Heart left ventricle (tissue), 16 donors: ENCODE data around the gene CNIH2. TPM values are rescaled to one million over a fixed set of nuclear protein-coding genes. Genes with fewer than 3 reads are reported as not detected.

Experiments used
- ATAC-seq, 4 donors: fragments of 200-7000 bp; cut with Tn5 transposase; one replicate each; pipeline ENCODE4 v1.9.1; 2020 to 2022; ENCODE audit warnings: moderate library complexity in 4 of 4, mild to moderate bottlenecking in 3 of 4, moderate number of reproducible peaks in 1 of 4
- DNase-seq, 5 donors: peaks; one replicate each; pipeline ENCODE4 v3.0.0-alpha.2; 2020
- H3K27ac ChIP-seq, 12 donors: fragments of 200-600 bp; sonication (generic) in 4 of 12; one replicate each; pipeline versions ENCODE4 v1.5.0 to v1.8.0; 2016 to 2022; ENCODE audit warnings: mild to moderate bottlenecking in 2 of 12
- H3K27me3 ChIP-seq, 9 donors: fragments of 200-600 bp; sonication (generic) in 2 of 9; one replicate each; pipeline versions ENCODE4 v1.5.1 to v1.8.0; 2016 to 2022; ENCODE audit warnings: mild to moderate bottlenecking in 3 of 9
- H3K36me3 ChIP-seq, 9 donors: fragments of 200-600 bp; sonication (generic) in 2 of 9; one replicate each; pipeline versions ENCODE4 v1.5.0 to v1.8.0; 2018 to 2022; ENCODE audit warnings: mild to moderate bottlenecking in 2 of 9
- H3K4me1 ChIP-seq, 12 donors: fragments of 200-600 bp; sonication (generic) in 4 of 12; one replicate each; pipeline versions ENCODE4 v1.5.0 to v1.8.0; 2016 to 2022; ENCODE audit warnings: mild to moderate bottlenecking in 3 of 12
- H3K4me3 ChIP-seq, 12 donors: fragments of 200-600 bp; sonication (generic) in 4 of 12; one replicate each; pipeline versions ENCODE4 v1.5.0 to v1.8.0; 2017 to 2022; ENCODE audit warnings: mild to moderate bottlenecking in 9 of 12, moderate library complexity in 4 of 12
- H3K9me3 ChIP-seq, 12 donors: fragments of 200-600 bp; sonication (generic) in 4 of 12; one replicate each; pipeline versions ENCODE4 v1.5.0 to v1.8.0; 2016 to 2022; ENCODE audit warnings: mild to moderate bottlenecking in 1 of 12
- POLR2A ChIP-seq, 2 donors: fragments of 450-650 bp; IDR thresholded peaks; one replicate each; pipeline ENCODE4 v1.6.1; 2017; ENCODE audit warnings: antibody characterized with exemption in 2 of 2, mild to moderate bottlenecking in 2 of 2, moderate library complexity in 2 of 2
- WGBS, 4 donors: extraction: QIAGEN DNeasy Blood & Tissue Kit in 2 of 4; methylation state at CpG; one replicate each; pipeline versions ENCODE4 v1.1.5 to v1.1.7; 2013 to 2018; 5-methylcytosine and 5-hydroxymethylcytosine counted together
- intact Hi-C, 10 donors: fragments of 100-400 bp; cut with DNase I; formaldehyde crosslinking; loops; one replicate each; pipeline versions ENCODE4 v1.11.1 to v1.14.2; 2022
- polyA plus RNA-seq, 2 donors: library from polyadenylated mRNA; stranded (reverse); fragments of 200-250 nt; gene quantifications; one replicate each; pipeline ENCODE4 v1.2.3, GENCODE V29; 2013
- total RNA-seq, 9 donors: library from RNA; depleted of rRNA in 2 of 9; stranded (reverse); fragments of >200 nt in 2 of 9; fragmentation: NEBNext Ultra II Directional in 3 of 9; extraction: Animal tissue kit (Norgen Biotek cat#: 25700) in 3 of 9; gene quantifications; one replicate each; pipeline versions ENCODE4 v1.1.0 to v1.2.4, GENCODE V29; 2016 to 2023
- TF ChIP-seq, protein P1 (sequence below), 12 donors: fragments of 200-600 bp; sonication (generic) in 4 of 12; IDR thresholded peaks; one replicate each; pipeline versions ENCODE4 v1.5.0 to v1.8.0; 2018 to 2022; ENCODE audit warnings: antibody characterized with exemption in 12 of 12, mild to moderate bottlenecking in 5 of 12
- donor health status: ischemic (EF 13 %, LVEDD 7.1; RV severe dilation, severe dysfunction).
- donor health status: healthy with polysubstance abuse.
- donor health status: DM: no; HTN: yes; CAD: no.
- donor health status: DM: no; HTN: no; CAD: no.
- donor health status: ischemic (EF 25% LVEDD 6.9; RV normal size, moderate dysfunction).
- donor health status: ischemic (EF 25% LVEDD 5.7; RV mildly dilated, moderate dysfunction).
- donor health status: healthy.
- donor health status: DM: yes; HTN: yes; CAD: no.
- donor health status: ischemic (EF 35%, LVEDD 5.7; RV mildly dilated, moderate dysfunction).
- donor health status: nonischemic (EF 11% LVEDD 7.7; RV severe dilation, severe dysfunction).
- donor health status: DM: yes; HTN: yes; CAD: no.
- donor health status: PGD.
- donor health status: ischemic (EF 29% LVEDD 5.4; RV normal size, mild dysfunction).
- donor health status: nonischemic (EF 23%, LVEDD 6.1; RV moderate dilation, normal function).

The CNIH2 gene
- total and polyA plus RNA-seq, 11 donors = 0.08 to 0.40 (median 0.25) TPM; not detected in 8

DNA sequence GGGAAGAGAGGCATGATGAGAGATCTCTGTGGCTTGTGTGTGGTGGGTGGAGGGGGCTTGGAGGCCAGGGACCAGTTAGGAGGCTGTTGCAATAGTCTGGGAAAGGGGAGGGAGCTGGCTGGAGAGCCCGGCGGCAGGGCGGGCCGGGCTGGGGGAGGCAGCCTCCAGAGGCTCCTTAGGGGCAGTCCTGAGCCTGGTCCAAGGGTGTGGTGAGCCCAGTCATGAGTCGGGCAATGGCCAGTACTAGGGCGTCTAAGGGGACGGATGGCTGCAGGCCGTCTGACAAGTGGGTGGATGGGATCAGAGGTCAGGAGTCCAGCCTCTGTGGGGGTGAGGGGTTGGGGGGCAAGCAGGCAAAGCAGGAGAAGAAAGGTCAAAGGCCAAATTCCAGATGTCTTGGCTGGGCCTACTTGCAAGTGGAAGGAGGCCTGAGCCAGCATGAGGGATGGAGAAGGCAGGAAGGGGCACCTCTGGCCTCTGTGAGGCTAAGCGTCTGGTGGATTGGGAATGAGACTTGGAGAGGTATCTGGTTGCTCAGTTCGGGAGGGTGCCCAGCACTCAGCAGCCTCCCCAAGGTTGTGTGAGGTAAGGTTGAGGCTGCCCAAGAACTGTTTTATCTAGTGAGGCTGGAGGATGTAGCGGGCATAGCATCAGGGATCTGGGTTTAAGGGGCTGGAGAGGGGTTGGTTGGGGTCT, 44.9 kb downstream of the CNIH2 start:
- TF ChIP-seq, protein P1, sequence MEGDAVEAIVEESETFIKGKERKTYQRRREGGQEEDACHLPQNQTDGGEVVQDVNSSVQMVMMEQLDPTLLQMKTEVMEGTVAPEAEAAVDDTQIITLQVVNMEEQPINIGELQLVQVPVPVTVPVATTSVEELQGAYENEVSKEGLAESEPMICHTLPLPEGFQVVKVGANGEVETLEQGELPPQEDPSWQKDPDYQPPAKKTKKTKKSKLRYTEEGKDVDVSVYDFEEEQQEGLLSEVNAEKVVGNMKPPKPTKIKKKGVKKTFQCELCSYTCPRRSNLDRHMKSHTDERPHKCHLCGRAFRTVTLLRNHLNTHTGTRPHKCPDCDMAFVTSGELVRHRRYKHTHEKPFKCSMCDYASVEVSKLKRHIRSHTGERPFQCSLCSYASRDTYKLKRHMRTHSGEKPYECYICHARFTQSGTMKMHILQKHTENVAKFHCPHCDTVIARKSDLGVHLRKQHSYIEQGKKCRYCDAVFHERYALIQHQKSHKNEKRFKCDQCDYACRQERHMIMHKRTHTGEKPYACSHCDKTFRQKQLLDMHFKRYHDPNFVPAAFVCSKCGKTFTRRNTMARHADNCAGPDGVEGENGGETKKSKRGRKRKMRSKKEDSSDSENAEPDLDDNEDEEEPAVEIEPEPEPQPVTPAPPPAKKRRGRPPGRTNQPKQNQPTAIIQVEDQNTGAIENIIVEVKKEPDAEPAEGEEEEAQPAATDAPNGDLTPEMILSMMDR (IDR thresholded peaks at IDR 0.05) = no peak
- TF ChIP-seq POLR2A (IDR thresholded peaks at IDR 0.05) = no peak
- Histone ChIP-seq H3K27ac (peak overlapping the region in 5 of 12 donors; percentile 9 to 30 (median 22)), H3K36me3 (no peaks in the 10 kb centered on the region), H3K4me3 (no peak overlapping the region), H3K4me1 (peaks cover 0 to 41% (median 32%) of the 10 kb centered on the region in 12 donors), H3K9me3 (no peaks in the 10 kb centered on the region), H3K27me3 (no peaks in the 10 kb centered on the region)
- intact Hi-C loops = no loop called here
- DNase-seq (peak in 3 of 5 donors; percentile 76 to 84 (median 79)), ATAC-seq (peak in 3 of 4 donors; percentile 29 to 69 (median 66))
- WGBS, 4 donors = 62 to 80% (median 78%) methylated on average over 11 of the region's 11 CpGs

DNA sequence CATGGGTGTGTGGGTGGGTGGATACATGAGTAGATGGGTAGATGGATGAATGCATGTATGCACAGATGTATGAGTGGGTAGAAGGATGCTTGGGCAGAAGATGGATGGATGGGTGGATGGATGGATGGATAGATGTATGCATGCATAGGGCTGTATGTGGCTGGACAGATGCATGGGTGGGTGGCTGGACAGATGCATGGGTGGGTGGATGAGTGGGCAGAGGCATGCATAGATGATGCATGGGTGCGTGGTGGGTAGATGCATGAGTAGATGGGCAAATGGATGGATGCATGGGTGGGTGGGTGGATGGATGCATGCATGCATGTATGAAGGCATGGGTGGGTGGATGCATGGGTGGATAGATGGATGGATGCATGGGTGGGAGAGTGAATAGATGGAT, 45.7 kb downstream of the CNIH2 start:
- WGBS, 4 donors = 97 to 100% (median 98%) methylated on average over 1 of the region's 1 CpG
- ATAC-seq (no peak), DNase-seq (peak in 2 of 5 donors; percentile 4 to 15)
- H3K4me1 ChIP-seq = peaks cover 3 to 41% (median 32%) of the 10 kb centered on the region in 12 donors
- no peaks in the 10 kb centered on the region for H3K36me3 ChIP-seq
- H3K27ac ChIP-seq = no peak overlapping the region
- no peaks in the 10 kb centered on the region for H3K9me3 ChIP-seq
- no peak overlapping the region for H3K4me3 ChIP-seq
- intact Hi-C loops = no loop called here
- H3K27me3 ChIP-seq = no peaks in the 10 kb centered on the region
- TF ChIP-seq, protein P1 (IDR thresholded peaks at IDR 0.05) = no peak
- no peak for TF ChIP-seq POLR2A (IDR thresholded peaks at IDR 0.05)

DNA sequence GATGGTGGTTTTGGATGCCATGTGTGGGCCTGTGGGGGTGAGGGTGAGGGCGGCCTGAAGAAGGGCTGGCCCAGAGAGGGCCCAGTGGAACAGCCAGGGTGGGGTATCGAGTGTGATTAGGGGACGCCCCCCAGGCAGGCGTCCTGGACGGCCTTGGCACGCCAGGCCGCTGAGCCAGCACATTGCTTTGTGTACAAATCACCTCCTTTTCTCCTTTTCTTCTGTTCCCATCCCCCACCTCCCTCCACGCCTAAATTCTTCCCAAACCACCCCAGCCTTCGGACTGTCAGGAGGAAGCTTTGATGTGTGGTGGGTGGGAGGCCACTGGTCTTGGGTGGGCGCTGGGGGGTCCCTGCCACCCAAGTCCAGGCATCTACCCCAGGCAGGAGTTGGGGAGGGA, 46.7 kb downstream of the CNIH2 start:
- intact Hi-C loops = loop anchor here in 1 of 10 donors (5.0 kb wide), 1 partner anchor 63 kb away; no protein-coding TSS in a partner anchor
- no peak for ATAC-seq
- 83 to 90% (median 85%) methylated on average over 10 of the region's 10 CpGs for WGBS, 4 donors

DNA sequence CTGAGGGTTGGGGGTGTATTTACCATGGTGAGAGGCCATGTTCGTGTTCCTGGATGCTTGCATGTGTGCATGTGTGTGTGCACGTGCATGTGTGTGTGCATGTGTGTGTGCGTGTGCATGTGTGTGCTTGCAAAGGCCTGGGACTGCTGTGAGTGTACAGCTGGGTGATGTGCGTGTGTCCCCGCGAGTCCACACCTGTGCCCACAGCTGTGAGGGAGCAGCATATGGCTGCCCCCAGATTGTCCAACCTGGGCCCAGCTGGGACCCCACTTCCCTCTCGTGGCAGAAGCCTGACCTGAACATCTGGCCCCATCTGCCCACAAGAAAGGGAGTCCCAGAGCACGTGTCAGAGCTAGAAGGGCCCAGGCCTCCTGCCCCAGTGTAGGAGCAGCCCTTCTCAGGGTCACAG, 47.3 kb downstream of the CNIH2 start:
- Histone ChIP-seq H3K9me3 (no peaks in the 10 kb centered on the region), H3K4me1 (peaks cover 4 to 47% (median 32%) of the 10 kb centered on the region in 12 donors), H3K36me3 (no peaks in the 10 kb centered on the region), H3K27me3 (no peaks in the 10 kb centered on the region), H3K4me3 (no peak overlapping the region), H3K27ac (peak overlapping the region in 6 of 12 donors; percentile 13 to 84 (median 79))
- intact Hi-C loops = loop anchor here in 1 of 10 donors (5.0 kb wide), 1 partner anchor 62 kb away; no protein-coding TSS in a partner anchor
- no peak for TF ChIP-seq POLR2A (IDR thresholded peaks at IDR 0.05)
- TF ChIP-seq, protein P1 (IDR thresholded peaks at IDR 0.05) = no peak
- DNase-seq (no peak), ATAC-seq (no peak)
- 77 to 87% (median 85%) methylated on average over 4 to 8 of the region's 8 CpGs for WGBS, 4 donors

More for the DNA sequence above, 46.7 kb downstream of the CNIH2 start:
- TF ChIP-seq, protein P1 (IDR thresholded peaks at IDR 0.05) = no peak
- no peak for TF ChIP-seq POLR2A (IDR thresholded peaks at IDR 0.05)
- no peak overlapping the region for H3K4me3 ChIP-seq
- H3K4me1 ChIP-seq = peaks cover 4 to 47% (median 32%) of the 10 kb centered on the region in 12 donors
- no peaks in the 10 kb centered on the region for H3K9me3 ChIP-seq
- DNase-seq = no peak
- no peak overlapping the region for H3K27ac ChIP-seq
- H3K36me3 ChIP-seq = no peaks in the 10 kb centered on the region
- H3K27me3 ChIP-seq = no peaks in the 10 kb centered on the region
